NT2/D1 (cell line): Measurements from ENCODE around the gene TMEM14A.

Source experiments
- SUZ12 ChIP-seq: IDR thresholded peaks from 2 replicates; pipeline ENCODE4 v1.6.1; 2011; ENCODE audit not compliant: insufficient read length, insufficient read depth; ENCODE audit errors: extremely low read depth
- YY1 ChIP-seq: IDR thresholded peaks from 2 replicates; pipeline ENCODE4 v1.6.1; 2011; ENCODE audit not compliant: insufficient read length, insufficient read depth
- ZNF274 ChIP-seq: IDR thresholded peaks from 2 replicates; pipeline ENCODE4 v1.6.1; 2011; ENCODE audit warnings: mild to moderate bottlenecking, low read depth, low read length

DNA sequence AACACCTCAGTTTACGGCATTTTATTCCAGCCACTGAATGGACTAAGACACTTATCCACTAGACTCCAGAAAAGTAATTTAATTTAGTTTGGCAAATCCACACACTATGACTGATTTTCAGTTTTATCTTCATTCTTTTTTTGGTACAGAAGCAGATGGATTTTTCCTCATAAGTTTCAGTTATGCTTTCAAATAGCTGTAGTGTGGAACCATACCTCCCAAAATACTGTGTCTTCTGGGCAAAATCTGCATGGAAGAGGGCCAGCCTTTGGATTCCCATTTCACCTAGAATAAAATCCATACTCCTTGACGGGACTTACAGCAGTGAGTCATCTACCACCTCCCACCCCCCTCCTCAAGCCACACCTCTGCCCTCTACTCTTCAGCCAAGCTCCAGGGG is 49.4 kb downstream of the TMEM14A start:
- TF ChIP-seq ZNF274 (no peak), YY1 (no peak), SUZ12 (no peak)
